ENCODE data around the gene UCP2.

DNA sequence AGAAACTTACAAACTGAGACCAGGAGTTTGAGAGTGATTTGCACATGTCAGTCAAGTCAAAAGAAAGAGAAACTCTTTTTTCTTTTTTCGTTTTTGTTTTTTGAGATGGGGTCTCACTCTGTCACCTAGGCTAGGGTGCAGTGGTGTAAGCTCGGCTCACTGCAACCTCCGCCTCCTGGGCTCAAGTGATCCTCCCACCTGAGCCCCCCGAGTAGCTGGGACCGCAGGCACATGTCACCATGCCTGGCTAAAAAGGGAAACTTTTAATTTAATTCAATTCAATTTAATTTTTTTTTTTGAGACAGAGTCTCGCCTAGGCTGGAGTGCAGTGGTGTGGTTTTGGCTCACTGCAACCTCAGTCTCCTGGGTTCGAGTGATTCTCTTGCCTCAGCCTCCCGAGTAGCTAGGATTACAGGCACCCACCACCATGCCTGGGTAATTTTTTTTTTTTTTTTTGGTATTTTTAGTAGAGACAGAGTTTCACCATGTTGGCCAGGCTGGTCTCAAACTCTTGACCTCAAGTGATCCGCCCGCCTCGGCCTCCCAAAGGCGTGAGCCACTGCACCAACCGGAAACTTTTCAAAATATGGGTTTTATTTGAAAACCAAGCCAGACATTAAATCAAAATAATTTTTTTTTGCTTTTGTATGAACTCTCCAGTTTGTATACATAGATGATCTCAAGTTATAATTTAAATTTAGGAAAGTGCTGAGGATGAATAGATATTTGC lies 16.4 kb upstream of the UCP2 start:
- no peak for TF ChIP-seq EZH2phosphoT487 (IDR thresholded peaks at IDR 0.05)
- no peak for TF ChIP-seq CTCF (IDR thresholded peaks at IDR 0.05)
- TF ChIP-seq EZH2 (IDR thresholded peaks at IDR 0.05): no peak

Data from neural progenitor cell (in vitro differentiated cells).